Measurements from ENCODE around the gene TCL1A. TPM values are rescaled to one million over a fixed set of nuclear protein-coding genes. Genes with fewer than 3 reads are reported as not detected.

The TCL1A gene
- total and polyA plus RNA-seq, 2 donors (not counting 3 experiments of a cell fraction or from before 2014, with no cell fraction given), result not detected

- Histone ChIP-seq H3K79me2 (ENCODE audit: control insufficient read depth, insufficient read depth, low read length) (no peaks in the 10 kb centered on the region), H3K36me3 (ENCODE audit: control insufficient read depth in 2 of 2, extremely low read depth in 1 of 2, insufficient read depth in 2 of 2, low read length in 2 of 2) (no peaks in the 10 kb centered on the region), H2AFZ (ENCODE audit: low read depth, low read length) (no peak overlapping the region), H3K4me1 (ENCODE audit: control insufficient read depth, extremely low read depth, insufficient read depth, low read length) (no peaks in the 10 kb centered on the region), H3K4me2 (ENCODE audit: insufficient read depth, low read length) (no peak overlapping the region), H3K9me1 (replicated peaks; ENCODE audit: control insufficient read depth, extremely low read depth, insufficient read depth, low read length) (no peaks in the 10 kb centered on the region), H3K9me3 (replicated peaks; ENCODE audit: control insufficient read depth, insufficient read depth, low read length) (no peaks in the 10 kb centered on the region), H3K4me3 (replicated peaks in 1 of 3; ENCODE audit: insufficient read depth in 1 of 3, low read depth in 1 of 3, low read length in 3 of 3) (no peak overlapping the region), H4K20me1 (replicated peaks; ENCODE audit: control insufficient read depth, extremely low read depth, insufficient read depth, low read length) (no peaks in the 10 kb centered on the region), H3K27me3 (ENCODE audit: control insufficient read depth in 2 of 2, insufficient read depth in 2 of 2, low read length in 2 of 2) (no peaks in the 10 kb centered on the region), H3K9ac (replicated peaks; ENCODE audit: extremely low read depth, insufficient read depth, low read length) (no peak overlapping the region), H3K27ac (ENCODE audit: insufficient read depth, low read depth, low read length) (no peak overlapping the region)
- intact Hi-C loops (cut with micrococcal nuclease), result no loop called here
- no peak for DNase-seq (ENCODE audit: low read depth, low spot score)
- no TSS peak for BruUV-seq (replicated peaks)
- POLR2A ChIA-PET, result no interaction called here
- no peak for TF ChIP-seq MAX (IDR thresholded peaks at IDR 0.05; ENCODE audit: insufficient read depth, insufficient read length)
- dilution Hi-C loops (cut with MboI; ENCODE audit: extremely low pct_ligation_motif_present, low sequenced_read_pairs), result no loop called here
- FAIRE-seq, result no peak
- CTCF ChIA-PET, result interaction anchor here (2.4 kb wide), 1 partner anchor 13 kb away, joined by 7 read pairs; no protein-coding TSS in a partner anchor
Observed at GRCh38 chr14:95761436-95761835, 47.5 kb upstream of the TCL1A start.

GRCh38 chr14:95760596-95760995 lies 46.7 kb upstream of the TCL1A start:
- CTCF ChIA-PET, result interaction anchor here (2.4 kb wide), 1 partner anchor 14 kb away, joined by 7 read pairs; no protein-coding TSS in a partner anchor
- DNase-seq (ENCODE audit: low read depth, low spot score) (no peak), FAIRE-seq (no peak)
- Histone ChIP-seq H3K9me3 (replicated peaks; ENCODE audit: control insufficient read depth, insufficient read depth, low read length) (no peaks in the 10 kb centered on the region), H3K36me3 (ENCODE audit: control insufficient read depth in 2 of 2, extremely low read depth in 1 of 2, insufficient read depth in 2 of 2, low read length in 2 of 2) (no peaks in the 10 kb centered on the region), H3K9me1 (replicated peaks; ENCODE audit: control insufficient read depth, extremely low read depth, insufficient read depth, low read length) (no peaks in the 10 kb centered on the region), H3K27me3 (ENCODE audit: control insufficient read depth in 2 of 2, insufficient read depth in 2 of 2, low read length in 2 of 2) (no peaks in the 10 kb centered on the region), H3K4me2 (ENCODE audit: insufficient read depth, low read length) (no peak overlapping the region), H3K79me2 (ENCODE audit: control insufficient read depth, insufficient read depth, low read length) (no peaks in the 10 kb centered on the region), H4K20me1 (replicated peaks; ENCODE audit: control insufficient read depth, extremely low read depth, insufficient read depth, low read length) (no peaks in the 10 kb centered on the region), H2AFZ (ENCODE audit: low read depth, low read length) (no peak overlapping the region), H3K27ac (ENCODE audit: insufficient read depth, low read depth, low read length) (no peak overlapping the region), H3K9ac (replicated peaks; ENCODE audit: extremely low read depth, insufficient read depth, low read length) (no peak overlapping the region), H3K4me1 (ENCODE audit: control insufficient read depth, extremely low read depth, insufficient read depth, low read length) (no peaks in the 10 kb centered on the region), H3K4me3 (replicated peaks in 1 of 3; ENCODE audit: insufficient read depth in 1 of 3, low read depth in 1 of 3, low read length in 3 of 3) (no peak overlapping the region)
- TF ChIP-seq, protein P1, sequence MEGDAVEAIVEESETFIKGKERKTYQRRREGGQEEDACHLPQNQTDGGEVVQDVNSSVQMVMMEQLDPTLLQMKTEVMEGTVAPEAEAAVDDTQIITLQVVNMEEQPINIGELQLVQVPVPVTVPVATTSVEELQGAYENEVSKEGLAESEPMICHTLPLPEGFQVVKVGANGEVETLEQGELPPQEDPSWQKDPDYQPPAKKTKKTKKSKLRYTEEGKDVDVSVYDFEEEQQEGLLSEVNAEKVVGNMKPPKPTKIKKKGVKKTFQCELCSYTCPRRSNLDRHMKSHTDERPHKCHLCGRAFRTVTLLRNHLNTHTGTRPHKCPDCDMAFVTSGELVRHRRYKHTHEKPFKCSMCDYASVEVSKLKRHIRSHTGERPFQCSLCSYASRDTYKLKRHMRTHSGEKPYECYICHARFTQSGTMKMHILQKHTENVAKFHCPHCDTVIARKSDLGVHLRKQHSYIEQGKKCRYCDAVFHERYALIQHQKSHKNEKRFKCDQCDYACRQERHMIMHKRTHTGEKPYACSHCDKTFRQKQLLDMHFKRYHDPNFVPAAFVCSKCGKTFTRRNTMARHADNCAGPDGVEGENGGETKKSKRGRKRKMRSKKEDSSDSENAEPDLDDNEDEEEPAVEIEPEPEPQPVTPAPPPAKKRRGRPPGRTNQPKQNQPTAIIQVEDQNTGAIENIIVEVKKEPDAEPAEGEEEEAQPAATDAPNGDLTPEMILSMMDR (IDR thresholded peaks at IDR 0.05; ENCODE audit: extremely low read depth in 1 of 2, insufficient read depth in 1 of 2, low read depth in 1 of 2, low read length in 2 of 2), result no peak
- no peak for TF ChIP-seq MYC (IDR thresholded peaks at IDR 0.05; ENCODE audit: low read depth, low read length)
- no peak for TF ChIP-seq POLR2A (IDR thresholded peaks at IDR 0.05; ENCODE audit: low read depth, low read length)
- no peak for TF ChIP-seq EZH2 (IDR thresholded peaks at IDR 0.05; ENCODE audit: borderline replicate concordance, low read depth, low read length, severe bottlenecking)
- no peak for TF ChIP-seq MAX (IDR thresholded peaks at IDR 0.05; ENCODE audit: insufficient read depth, insufficient read length)
- TF ChIP-seq GATA2 (IDR thresholded peaks at IDR 0.05; ENCODE audit: insufficient read depth, insufficient read length, low read depth, low read length), result no peak
- TF ChIP-seq FOS (IDR thresholded peaks at IDR 0.05; ENCODE audit: borderline replicate concordance, insufficient read depth, low read length), result no peak
- TF ChIP-seq JUN (IDR thresholded peaks at IDR 0.05; ENCODE audit: borderline replicate concordance, insufficient read depth, insufficient read length, low read depth), result no peak
- TF ChIP-seq POLR2AphosphoS5 (IDR thresholded peaks at IDR 0.05; ENCODE audit: insufficient read depth, low read depth, low read length), result no peak
- intact Hi-C loops (cut with micrococcal nuclease), result no loop called here
- POLR2A ChIA-PET, result no interaction called here
- BruUV-seq (replicated peaks), result no TSS peak
- dilution Hi-C loops (cut with MboI; ENCODE audit: extremely low pct_ligation_motif_present, low sequenced_read_pairs), result no loop called here

Data from endothelial cell of umbilical vein (primary cell).